Measurements from ENCODE around the gene KRT33A. TPM values are rescaled to one million over a fixed set of nuclear protein-coding genes. Genes with fewer than 3 reads are reported as not detected.
A peak's percentile ranks its signal among the peaks of the same experiment; 100 is the strongest.

KRT33A gene
- total RNA-seq, 2 donors from 2014 or later = not detected

- intact Hi-C loops (cut with DNase I, micrococcal nuclease) = no loop called here
- no peak for ATAC-seq
- no peak for DNase-seq
Observed at GRCh38 chr17:41315814-41316445, 34.7 kb downstream of the KRT33A start.

GRCh38 chr17:41315204-41315794, 35.3 kb downstream of the KRT33A start, which contains the start of gene KRTAP17-1:
Gene KRTAP17-1 (minus strand): TSS chr17:41315710. CDS start chr17:41315650, 60 bp downstream.
- intact Hi-C loops (cut with DNase I, micrococcal nuclease) = no loop called here
- DNase-seq (no peak), ATAC-seq (no peak)

- DNase-seq = no peak
Observed at GRCh38 chr17:41311111-41311510, 39.5 kb downstream of the KRT33A start.

GRCh38 chr17:41308918-41309359, 41.7 kb downstream of the KRT33A start, which contains the start of gene KRTAP16-1:
Gene KRTAP16-1 (minus strand): TSS chr17:41309309. CDS start chr17:41309253, 56 bp downstream.
- no peak for ATAC-seq
- intact Hi-C loops (cut with DNase I, micrococcal nuclease) = no loop called here
- DNase-seq = no peak

More at GRCh38 chr17:41311111-41311510, 39.5 kb downstream of the KRT33A start:
- intact Hi-C loops (cut with DNase I, micrococcal nuclease) = no loop called here
- ATAC-seq = no peak

- DNase-seq (peak; percentile 48 to 53), ATAC-seq (peak; percentile 55)
- intact Hi-C loops (cut with DNase I, micrococcal nuclease) = no loop called here
Observed at GRCh38 chr17:41308251-41308917, 42.2 kb downstream of the KRT33A start.

- DNase-seq = no peak
- ATAC-seq = no peak
- intact Hi-C loops (cut with DNase I, micrococcal nuclease) = no loop called here
Observed at GRCh38 chr17:41307647-41308046, 43.0 kb downstream of the KRT33A start.

- ATAC-seq = no peak
- intact Hi-C loops (cut with DNase I, micrococcal nuclease) = no loop called here
- DNase-seq = no peak
Observed at GRCh38 chr17:41304091-41304490, 46.5 kb downstream of the KRT33A start.

GRCh38 chr17:41302981-41303380, 47.6 kb downstream of the KRT33A start:
- ATAC-seq (no peak), DNase-seq (no peak)
- intact Hi-C loops (cut with DNase I, micrococcal nuclease) = no loop called here

GRCh38 chr17:41301916-41302901, 48.4 kb downstream of the KRT33A start, which contains the start of gene KRTAP29-1:
Gene KRTAP29-1 (minus strand): TSS chr17:41302851. CDS start chr17:41302851, 0 bp downstream.
- intact Hi-C loops (cut with DNase I, micrococcal nuclease) = no loop called here
- DNase-seq = no peak
- ATAC-seq = no peak

- ATAC-seq = no peak
- DNase-seq = no peak
- intact Hi-C loops (cut with DNase I, micrococcal nuclease) = no loop called here
Observed at GRCh38 chr17:41301204-41301790, 49.3 kb downstream of the KRT33A start.

GRCh38 chr17:41298458-41299135, 52.0 kb downstream of the KRT33A start:
- DNase-seq (no peak), ATAC-seq (no peak)
- intact Hi-C loops (cut with DNase I, micrococcal nuclease) = no loop called here

GRCh38 chr17:41296846-41297245, 53.8 kb downstream of the KRT33A start:
- ATAC-seq (no peak), DNase-seq (no peak)
- intact Hi-C loops (cut with DNase I, micrococcal nuclease) = no loop called here

Other genes starting within 250 kb of the KRT33A start
- gene KRTAP4-16, start 248.6 kb downstream of the KRT33A start, total RNA-seq = not detected
- gene KRTAP4-9, start 245.4 kb downstream of the KRT33A start, total RNA-seq = not detected
- gene KRTAP4-11, start 232.5 kb downstream of the KRT33A start, total RNA-seq = not detected
- gene KRTAP4-12, start 226.6 kb downstream of the KRT33A start, total RNA-seq = not detected
- gene KRTAP4-6, start 210.3 kb downstream of the KRT33A start, total RNA-seq = not detected
- gene KRTAP4-5, start 201.0 kb downstream of the KRT33A start, total RNA-seq = not detected
- gene KRTAP4-4, start 190.1 kb downstream of the KRT33A start, total RNA-seq = not detected
- gene KRTAP4-3, start 182.6 kb downstream of the KRT33A start, total RNA-seq = not detected
- not detected for gene KRTAP4-2, start 172.6 kb downstream of the KRT33A start, total RNA-seq
- under 1 TPM in 1 of 2 donors, not detected in 1; 0.34 TPM for gene KRTAP4-1, start 165.9 kb downstream of the KRT33A start, total RNA-seq
- gene KRTAP9-1, start 160.9 kb downstream of the KRT33A start, total RNA-seq = not detected
- not detected for gene KRTAP9-2, start 124.2 kb downstream of the KRT33A start, total RNA-seq
- not detected for gene KRTAP9-3, start 118.4 kb downstream of the KRT33A start, total RNA-seq
- gene KRTAP9-8, start 112.8 kb downstream of the KRT33A start, total RNA-seq = not detected
- not detected for gene KRTAP9-4, start 101.1 kb downstream of the KRT33A start, total RNA-seq
- not detected for gene KRTAP9-9, start 95.4 kb downstream of the KRT33A start, total RNA-seq
- not detected for gene KRTAP9-6, start 85.5 kb downstream of the KRT33A start, total RNA-seq
- gene KRTAP9-7, start 75.1 kb downstream of the KRT33A start, total RNA-seq = not detected
- gene KRTAP29-1, start 48.0 kb downstream of the KRT33A start, total RNA-seq = not detected
- gene KRTAP16-1, start 41.5 kb downstream of the KRT33A start, total RNA-seq = not detected
- gene KRTAP17-1, start 35.1 kb downstream of the KRT33A start, total RNA-seq = not detected
- gene KRT33B, start 19.0 kb upstream of the KRT33A start, total RNA-seq = not detected
- gene KRT34, start 31.5 kb upstream of the KRT33A start, total RNA-seq = under 1 TPM in 1 of 2 donors, not detected in 1; 0.20 TPM
- gene KRT31, start 46.8 kb upstream of the KRT33A start, total RNA-seq = not detected
- not detected for gene KRT37, start 73.8 kb upstream of the KRT33A start, total RNA-seq
- not detected for gene KRT38, start 90.2 kb upstream of the KRT33A start, total RNA-seq
- not detected for gene KRT32, start 116.6 kb upstream of the KRT33A start, total RNA-seq
- gene KRT35, start 130.3 kb upstream of the KRT33A start, total RNA-seq = not detected
- under 1 TPM in 1 of 2 donors, not detected in 1; 0.27 TPM for gene KRT36, start 139.1 kb upstream of the KRT33A start, total RNA-seq
- gene KRT13, start 154.8 kb upstream of the KRT33A start, total RNA-seq = under 1 TPM in 1 of 2 donors, not detected in 1; 0.82 TPM
- 10 to 100 TPM in 1 of 2 donors, 1 to 10 TPM in 1; 6.8 to 30.9 TPM for gene KRT15, start 168.1 kb upstream of the KRT33A start, total RNA-seq
- gene KRT19, start 177.5 kb upstream of the KRT33A start, total RNA-seq = 1,000 to 10,000 TPM; 1,911 to 3,076 TPM
- not detected for gene KRT9, start 221.2 kb upstream of the KRT33A start, total RNA-seq
- under 1 TPM; 0.25 to 0.40 TPM for gene KRT14, start 236.1 kb upstream of the KRT33A start, total RNA-seq